ENCODE measurements around the gene TLL1. TPM values are rescaled to one million over a fixed set of nuclear protein-coding genes. Genes with fewer than 3 reads are reported as not detected.
A peak's percentile ranks its signal among the peaks of the same experiment; 100 is the strongest.

Gene TLL1
- polyA plus RNA-seq, 3 donors = 1.6 to 2.1 (median 1.9) TPM

DNA sequence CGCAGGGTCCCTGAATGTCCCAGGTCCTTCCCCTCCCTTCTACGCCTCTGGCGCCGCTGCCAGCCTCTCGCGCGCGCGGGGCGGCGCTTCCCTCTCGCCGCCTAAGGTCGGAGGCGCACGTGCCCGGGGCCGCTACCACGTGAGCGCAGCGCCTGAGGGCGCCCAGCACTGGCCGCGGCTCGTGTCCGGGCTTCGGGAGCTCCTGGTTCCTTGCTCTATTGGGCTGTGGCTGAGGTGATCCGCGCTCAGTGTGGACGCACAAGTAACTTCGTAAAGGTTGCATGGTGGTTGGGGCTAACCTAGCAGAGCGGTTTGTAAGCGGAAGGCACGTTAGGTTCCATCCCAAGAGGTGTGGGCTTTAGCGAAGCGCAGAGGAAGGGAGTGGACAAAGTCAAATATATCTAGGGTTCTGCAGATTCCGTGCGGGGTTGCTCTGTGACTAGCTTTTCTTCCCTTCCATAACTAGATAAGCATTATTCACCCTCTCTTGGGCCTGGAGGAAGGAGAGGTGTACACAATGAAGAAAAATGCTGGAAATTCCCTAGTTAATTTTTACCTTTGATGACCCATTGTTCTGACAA, 1.8 kb downstream of the TLL1 start:
- DNase-seq (ENCODE audit: extremely low read depth in 1 of 11, low read depth in 9 of 11, low spot score in 4 of 11) = peak in 4 of 11 donors; percentile 20 to 43 (median 34)

DNA sequence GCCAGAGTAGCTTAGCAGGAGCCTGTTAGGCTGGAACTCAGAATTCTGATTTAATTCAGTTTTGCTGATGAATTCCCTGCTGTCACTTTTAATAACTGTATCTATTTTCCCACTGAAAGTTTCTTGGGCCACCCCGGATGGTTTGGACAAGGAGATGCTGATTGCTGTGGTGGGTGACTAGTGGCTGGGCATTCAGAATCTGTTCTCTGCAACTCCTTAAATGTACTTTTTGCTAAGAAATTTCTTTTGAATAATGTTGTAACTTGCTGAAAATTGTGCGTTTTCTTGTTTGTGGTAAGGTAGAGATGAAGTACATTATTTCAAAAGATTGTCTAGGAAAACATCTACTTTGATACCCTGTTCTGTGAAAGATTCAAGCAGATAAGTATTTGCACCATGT, 2.4 kb downstream of the TLL1 start:
- DNase-seq (ENCODE audit: extremely low read depth in 1 of 11, low read depth in 9 of 11, low spot score in 4 of 11) = no peak

DNA sequence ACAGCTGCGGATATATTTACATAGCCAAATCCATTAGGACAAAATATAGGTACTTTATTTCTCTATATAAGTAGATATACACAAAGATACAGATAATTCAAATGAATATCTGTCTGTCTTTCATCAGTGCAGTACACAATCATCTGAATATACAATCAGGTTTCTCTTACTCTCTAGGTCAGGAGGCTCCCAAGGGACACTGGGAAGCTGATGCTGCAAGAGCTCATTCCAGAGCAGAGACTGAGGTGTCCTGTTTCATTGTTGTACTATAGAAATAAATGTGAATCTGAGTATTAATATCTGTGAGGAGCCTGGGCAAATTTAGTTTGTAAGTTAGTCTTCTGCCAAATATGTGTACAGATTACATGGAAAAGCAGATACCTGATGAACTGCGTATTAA, 4.2 kb downstream of the TLL1 start:
- no peak for DNase-seq (ENCODE audit: extremely low read depth in 1 of 11, low read depth in 9 of 11, low spot score in 4 of 11)

DNA sequence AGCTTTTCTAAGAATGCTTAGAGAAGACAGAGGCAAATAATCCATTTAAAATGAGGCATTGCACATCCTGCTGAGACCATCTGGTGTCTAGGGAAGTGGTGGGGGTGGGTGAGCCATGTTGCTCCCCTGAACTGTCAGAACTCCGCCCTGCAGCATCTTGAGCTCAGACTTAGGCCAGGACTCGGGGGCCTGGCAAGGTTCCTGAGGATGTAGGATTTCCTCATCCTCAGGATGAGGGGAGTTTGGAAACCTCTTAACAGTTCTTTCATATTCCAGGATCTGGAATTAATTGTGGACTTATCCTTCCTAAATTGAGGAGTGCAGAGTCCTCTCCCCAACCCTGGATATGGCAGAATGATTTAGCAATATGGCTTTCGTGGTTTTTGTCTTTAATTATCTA, 6.6 kb downstream of the TLL1 start:
- no peak for DNase-seq (ENCODE audit: extremely low read depth in 1 of 11, low read depth in 9 of 11, low spot score in 4 of 11)

DNA sequence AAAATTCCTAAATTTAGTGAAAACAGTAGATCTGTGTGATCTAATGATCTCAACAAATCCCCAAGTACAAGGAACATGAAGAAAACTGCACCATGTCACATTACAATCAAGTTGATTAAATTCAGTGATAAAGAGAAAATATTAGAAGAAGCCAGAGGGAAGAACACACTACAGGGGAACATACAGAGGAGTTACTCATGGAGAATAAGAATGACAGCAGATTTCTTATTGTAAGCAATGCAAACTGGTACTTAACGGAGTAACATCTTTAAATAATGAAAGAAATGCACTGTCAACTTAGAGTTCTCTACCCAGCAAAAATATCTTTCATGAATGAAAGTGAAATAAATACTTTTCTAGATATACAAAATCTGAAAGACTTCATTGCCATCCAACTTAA, 21.1 kb downstream of the TLL1 start:
- DNase-seq (ENCODE audit: extremely low read depth in 1 of 11, low read depth in 9 of 11, low spot score in 4 of 11) = no peak

DNA sequence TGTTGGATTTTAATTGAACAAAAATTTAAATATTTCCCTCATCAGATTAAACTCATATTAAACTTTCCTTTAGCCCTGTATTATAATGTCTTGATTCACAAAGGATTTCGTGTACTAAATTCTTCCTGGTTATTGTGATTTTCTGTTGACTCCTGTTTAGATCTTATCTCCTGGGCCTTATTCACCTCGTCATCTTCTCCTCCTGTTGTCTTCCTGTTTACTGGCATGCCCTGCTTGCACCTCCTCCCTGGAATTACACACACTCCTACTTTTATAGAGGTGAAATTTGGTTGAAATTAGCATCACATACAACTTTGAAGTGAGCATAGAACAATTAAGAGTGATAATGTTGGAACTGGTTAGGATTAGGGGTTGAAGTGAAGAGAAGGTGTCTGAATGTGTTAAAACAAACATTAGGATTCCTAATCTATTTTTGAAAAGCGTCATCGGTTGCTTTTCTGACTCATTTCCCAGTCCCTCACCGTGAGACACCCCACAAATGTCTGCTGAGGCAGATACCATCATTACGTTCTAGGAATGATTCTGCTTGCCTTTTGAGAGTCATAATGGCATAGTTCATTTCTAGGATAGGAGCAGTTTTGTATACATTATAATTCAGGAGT, 32.5 kb downstream of the TLL1 start:
- DNase-seq (ENCODE audit: extremely low read depth in 1 of 11, low read depth in 9 of 11, low spot score in 4 of 11) = no peak

DNA sequence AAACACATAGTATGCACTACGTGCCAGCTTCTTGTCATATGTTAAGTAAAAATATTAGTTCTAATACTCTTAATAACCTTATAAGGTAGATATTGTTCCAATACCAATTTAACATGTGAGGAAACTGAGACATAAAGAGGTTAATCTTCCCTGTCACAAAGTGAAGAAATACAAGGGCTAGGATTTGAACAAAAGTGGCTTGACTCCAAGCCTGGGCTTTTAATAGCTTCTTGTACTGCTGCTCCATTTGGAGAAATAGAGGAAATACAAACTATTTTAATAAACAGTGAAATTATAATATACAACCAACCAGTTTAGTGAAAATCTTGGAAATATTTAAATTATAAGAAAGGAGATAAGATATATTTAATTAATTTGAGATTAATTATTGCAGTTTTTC, 33.2 kb downstream of the TLL1 start:
- DNase-seq (ENCODE audit: extremely low read depth in 1 of 11, low read depth in 9 of 11, low spot score in 4 of 11) = no peak

DNA sequence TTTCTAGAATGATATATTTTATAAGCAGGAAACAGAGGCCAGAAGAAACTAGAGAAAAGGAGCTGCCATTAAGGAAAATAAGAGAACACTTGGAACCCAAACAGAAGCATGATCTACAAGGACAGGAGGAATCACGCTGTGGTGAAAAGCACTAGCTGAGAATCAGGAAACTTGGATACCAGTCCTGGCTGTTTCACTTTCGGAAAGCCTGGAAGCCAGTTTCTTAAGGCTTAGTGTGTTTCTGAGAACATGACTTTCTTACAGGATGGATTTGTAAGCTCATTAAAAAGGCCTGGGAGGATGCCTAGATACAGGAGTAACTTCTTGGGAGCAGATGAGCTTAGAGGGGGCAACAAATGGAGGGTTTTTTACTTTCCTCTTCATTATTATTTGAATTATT, 36.9 kb downstream of the TLL1 start:
- no peak for DNase-seq (ENCODE audit: extremely low read depth in 1 of 11, low read depth in 9 of 11, low spot score in 4 of 11)

DNA sequence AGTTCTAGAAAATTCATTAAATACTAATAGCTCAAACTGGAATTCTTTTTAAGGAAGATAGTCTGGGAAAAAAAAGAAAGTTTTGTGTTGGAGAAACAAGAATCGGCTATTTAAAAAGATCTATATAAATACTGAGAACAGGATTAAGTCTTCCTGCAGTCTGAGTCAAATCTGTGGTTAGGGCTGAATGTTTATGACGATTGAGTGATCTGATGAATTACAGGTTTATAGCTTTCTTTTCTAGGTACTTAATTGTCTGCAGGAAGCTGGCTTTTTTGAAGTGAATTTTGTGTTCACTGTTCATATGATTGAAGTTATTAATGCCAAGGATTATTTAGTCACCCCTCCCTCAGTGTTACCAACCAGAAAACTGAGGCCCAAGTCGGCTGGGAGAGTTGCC, 42.2 kb downstream of the TLL1 start:
- no peak for DNase-seq (ENCODE audit: extremely low read depth in 1 of 11, low read depth in 9 of 11, low spot score in 4 of 11)

DNA sequence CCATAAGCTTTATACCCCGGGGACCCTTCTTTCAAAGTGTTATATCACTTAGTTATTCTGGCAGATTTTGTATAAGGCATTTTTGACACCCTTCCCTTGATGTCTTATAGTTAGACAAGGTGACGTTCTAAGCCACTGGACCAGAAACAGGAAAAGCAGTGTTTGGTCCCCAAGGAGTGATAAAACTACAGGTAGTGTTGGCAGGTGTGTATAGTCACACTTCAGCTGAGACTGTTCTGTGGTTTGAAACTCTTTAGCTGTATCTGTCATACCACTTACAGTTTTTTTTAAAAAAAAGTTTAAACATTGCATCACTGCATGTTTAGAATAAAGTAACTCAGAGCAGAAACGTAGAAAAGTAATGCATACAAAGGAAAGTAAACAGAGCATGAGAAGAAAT, 48.5 kb downstream of the TLL1 start:
- no peak for DNase-seq (ENCODE audit: extremely low read depth in 1 of 11, low read depth in 9 of 11, low spot score in 4 of 11)

DNA sequence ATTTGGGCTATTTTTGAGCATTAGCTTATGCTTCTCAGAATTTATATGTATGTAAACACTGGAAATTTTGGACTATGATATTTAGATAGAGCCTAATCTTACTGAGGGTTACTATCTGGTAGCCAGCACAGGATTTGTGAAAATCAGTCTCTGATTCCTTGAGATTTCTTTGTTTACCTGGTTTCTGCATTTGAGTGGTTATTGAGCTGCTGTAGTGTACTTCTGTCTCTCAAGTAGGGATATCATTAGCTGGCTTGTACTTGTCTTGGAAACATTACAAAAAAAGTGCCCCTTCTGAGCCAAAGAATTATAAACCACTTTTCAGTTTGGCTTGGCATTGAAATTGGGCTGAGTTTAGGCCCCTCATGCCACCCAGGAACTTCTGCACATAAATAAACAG, 49.7 kb downstream of the TLL1 start:
- DNase-seq (ENCODE audit: extremely low read depth in 1 of 11, low read depth in 9 of 11, low spot score in 4 of 11) = no peak

DNA sequence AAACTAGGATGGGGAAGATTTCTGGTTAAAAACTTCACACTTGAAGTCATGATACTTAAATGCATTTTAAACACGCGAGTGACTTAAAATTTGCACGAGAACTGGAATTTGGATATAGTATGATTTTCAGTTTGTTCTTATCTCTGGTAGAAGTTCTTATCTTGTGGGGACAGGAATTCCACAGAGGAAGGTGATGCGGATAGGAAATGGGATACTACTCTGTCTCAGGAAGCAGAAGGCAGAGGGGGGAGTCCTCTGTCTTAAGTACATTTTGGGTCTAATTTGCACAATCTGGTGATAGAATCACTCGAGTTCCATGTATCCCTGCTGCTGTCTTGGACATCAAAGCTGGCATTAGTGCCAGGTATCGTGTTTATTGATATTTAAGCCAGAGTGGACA, 53.3 kb downstream of the TLL1 start:
- DNase-seq (ENCODE audit: extremely low read depth in 1 of 11, low read depth in 9 of 11, low spot score in 4 of 11) = no peak

DNA sequence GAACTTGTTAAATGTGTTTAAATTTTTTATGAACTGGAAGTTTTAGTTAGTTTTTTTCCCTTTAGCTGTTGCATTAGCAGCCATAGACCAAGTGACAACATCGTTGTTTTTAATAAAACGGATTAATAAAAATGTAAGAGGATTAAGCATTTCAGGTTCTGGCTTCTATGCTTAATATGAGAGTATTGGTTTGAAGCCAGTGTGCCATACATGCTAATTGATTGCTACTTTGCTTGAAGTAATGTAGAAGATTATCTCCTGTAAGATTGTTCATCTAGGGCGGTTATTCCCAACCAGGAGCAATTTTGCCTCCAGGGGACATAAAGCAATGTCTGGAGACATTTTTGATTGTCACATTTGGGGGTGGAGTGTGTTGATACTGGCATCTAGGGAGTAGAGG, 54.3 kb downstream of the TLL1 start:
- DNase-seq (ENCODE audit: extremely low read depth in 1 of 11, low read depth in 9 of 11, low spot score in 4 of 11) = no peak

DNA sequence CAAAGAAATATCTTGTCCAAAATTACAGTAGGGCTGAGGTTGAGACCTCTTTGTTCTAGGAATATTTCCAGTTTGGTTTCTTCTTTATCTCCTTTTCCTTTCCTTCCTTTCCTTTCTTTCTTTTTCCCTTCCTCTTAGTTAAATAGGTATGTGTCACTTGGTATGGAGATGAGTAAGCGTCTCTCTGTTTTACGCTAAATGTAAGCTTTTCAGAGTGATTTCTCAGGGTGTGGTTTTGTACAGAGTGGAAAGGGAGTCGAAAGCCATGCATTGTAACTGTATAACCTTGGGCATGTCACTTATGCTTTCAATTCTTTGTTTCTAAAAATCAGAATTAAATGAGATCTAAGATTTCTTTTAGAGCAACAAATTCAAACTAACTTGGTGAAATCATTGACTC, 54.8 kb downstream of the TLL1 start:
- no peak for DNase-seq (ENCODE audit: extremely low read depth in 1 of 11, low read depth in 9 of 11, low spot score in 4 of 11)

DNA sequence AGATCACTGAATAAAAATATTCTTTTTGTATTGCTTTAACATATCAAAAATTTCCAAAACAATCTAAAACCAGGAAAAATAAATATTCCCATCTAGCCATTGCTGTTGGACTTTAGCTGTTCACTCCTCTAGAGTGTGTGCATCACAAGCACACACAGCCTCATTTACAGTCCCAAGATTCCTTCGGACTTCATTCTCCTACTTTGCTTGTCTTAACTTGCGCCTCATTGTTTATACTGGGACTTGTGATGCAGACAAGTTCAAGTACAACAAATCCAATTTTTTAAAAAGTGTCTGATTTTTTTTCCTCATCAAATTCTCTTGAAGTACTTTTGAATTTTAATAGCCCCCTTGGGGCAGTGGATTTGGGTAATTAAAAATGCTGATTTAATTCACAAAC, 55.6 kb downstream of the TLL1 start:
- DNase-seq (ENCODE audit: extremely low read depth in 1 of 11, low read depth in 9 of 11, low spot score in 4 of 11) = no peak

DNA sequence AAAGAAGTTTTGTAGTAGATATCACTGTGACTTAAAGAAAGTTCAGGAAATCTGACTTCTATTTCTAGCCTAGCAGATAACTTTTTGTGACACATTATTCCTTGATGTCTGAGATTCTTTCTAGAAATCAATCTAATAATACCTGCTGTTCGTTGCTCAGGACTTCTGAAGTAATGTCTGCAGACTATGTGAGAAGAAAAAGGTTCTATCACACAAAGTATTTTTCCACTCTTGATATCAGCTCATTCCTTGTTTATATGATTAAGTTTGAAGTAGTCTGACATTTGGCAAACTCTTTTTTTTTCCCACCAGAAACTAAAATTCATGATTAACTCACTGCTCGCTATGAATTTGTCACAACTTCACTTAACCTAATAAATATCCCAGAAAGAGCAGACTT, 56.6 kb downstream of the TLL1 start:
- DNase-seq (ENCODE audit: extremely low read depth in 1 of 11, low read depth in 9 of 11, low spot score in 4 of 11) = no peak

DNA sequence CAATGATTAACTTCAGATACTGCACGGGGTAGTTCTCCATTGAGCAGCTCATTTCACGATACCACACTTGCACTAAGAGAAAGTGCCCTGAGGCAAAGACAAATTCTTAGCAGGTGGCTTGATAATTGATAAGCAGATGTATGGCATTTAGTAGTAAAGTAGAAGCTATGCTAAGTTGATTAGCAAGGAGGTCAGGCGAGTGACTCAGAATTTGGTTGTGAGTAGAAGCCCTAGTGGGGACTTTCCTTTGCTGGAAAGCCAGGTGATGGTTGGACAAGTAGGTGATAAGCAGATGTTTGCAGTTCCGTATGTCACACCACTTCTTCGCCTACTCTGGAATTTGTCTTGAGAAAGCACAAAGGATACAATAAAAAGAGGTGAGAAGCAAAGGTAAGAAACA, 58.7 kb downstream of the TLL1 start:
- DNase-seq (ENCODE audit: extremely low read depth in 1 of 11, low read depth in 9 of 11, low spot score in 4 of 11) = no peak

DNA sequence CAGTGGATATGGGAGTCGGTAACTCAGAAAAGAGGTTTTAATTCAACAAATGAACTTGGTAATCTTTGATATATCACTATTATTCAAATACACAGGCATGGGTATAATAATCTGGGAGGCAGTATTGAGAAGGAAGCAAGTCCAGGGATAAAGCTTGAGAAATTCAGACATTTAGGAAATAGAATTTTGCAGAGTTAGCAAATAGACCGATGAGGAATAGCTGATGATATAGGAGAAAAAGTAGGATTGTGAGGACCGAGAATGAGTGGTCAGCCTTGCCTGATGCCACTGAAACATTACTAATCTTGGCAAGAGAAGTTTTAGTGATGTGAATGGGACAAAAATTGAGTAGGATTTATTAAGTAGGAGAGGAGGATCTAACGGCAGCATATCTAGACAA, 71.9 kb downstream of the TLL1 start:
- no peak for DNase-seq (ENCODE audit: extremely low read depth in 1 of 11, low read depth in 9 of 11, low spot score in 4 of 11)

DNA sequence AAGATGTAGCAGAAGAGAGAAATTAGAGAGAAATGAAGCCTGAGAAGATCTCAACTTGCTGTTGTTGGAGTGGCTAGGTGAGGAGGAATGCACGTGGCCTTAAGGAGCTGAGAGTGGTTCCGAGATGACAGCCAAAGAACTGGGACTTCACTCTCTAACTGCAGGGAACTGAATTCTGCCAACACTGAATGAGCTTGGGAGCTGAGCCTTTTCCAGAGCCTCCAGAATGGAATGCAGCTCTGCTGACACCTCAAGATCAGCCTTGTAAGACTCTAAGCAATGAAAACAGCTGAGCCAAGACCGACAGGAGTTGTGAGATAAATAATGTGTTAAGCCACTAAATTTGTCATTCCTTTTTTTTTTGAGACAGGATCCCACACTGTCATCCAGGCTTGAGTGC, 73.0 kb downstream of the TLL1 start:
- DNase-seq (ENCODE audit: extremely low read depth in 1 of 11, low read depth in 9 of 11, low spot score in 4 of 11) = no peak

DNA sequence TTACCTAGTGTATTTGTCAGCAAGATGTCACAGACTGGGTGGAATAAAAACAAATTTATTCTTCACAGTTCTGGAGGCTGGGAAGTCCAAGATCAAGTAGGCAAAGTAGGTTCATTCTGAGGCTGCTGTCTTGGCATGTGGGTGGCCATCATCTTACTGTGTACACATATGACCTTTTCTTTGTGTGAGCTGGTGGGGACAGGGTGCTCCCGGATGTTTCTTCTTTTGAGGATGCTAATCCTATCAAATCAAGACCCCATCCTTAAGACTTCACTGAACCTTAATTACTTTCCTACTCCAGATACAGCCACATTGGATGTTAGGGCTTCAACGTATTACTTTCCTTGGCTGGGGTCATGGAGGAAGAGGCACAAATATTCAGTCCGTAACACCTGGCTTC, 74.0 kb downstream of the TLL1 start:
- DNase-seq (ENCODE audit: extremely low read depth in 1 of 11, low read depth in 9 of 11, low spot score in 4 of 11) = no peak

DNA sequence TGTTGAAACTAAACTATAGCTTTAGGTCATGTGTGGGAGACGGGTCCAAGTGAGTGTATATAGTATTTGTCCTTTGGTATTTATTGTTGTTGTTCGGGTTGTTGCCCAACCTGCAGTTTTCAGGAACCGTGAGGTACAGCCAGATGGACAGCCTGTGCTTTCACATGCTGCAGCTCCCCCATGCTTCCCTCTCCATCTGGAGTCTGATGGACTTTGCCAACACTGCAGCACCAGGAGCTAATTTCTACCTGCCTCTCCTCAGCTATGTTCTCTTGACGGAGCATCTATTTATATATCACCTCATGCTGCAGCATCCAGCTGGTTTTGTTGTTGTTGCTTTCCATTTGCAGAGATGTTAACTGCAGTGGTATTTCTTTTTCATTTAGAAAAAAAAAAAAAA, 80.1 kb downstream of the TLL1 start:
- no peak for DNase-seq (ENCODE audit: extremely low read depth in 1 of 11, low read depth in 9 of 11, low spot score in 4 of 11)

DNA sequence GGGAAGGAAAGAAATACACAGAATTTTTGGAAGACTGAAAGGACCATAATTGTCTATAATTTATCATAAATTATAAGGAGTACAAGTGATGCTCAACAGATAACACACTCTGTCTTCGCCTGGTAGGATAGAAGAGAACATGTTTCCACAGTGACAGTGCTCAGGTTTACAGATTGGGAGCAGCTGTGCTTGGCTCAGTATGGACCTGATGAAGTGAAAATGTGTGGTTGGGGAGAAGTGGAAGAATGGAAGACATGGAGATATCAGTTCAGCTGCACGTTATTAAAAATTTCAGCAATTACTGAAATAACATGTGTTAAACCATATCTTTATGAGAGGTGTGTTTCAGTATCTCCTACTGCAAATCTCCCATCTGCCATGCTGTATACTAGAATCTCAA, 90.6 kb downstream of the TLL1 start:
- DNase-seq (ENCODE audit: extremely low read depth in 1 of 11, low read depth in 9 of 11, low spot score in 4 of 11) = no peak
